GM12878 (cell line): Measurements from ENCODE around the gene SLC13A3.

Source experiments
- BCL11A ChIP-seq: IDR thresholded peaks from 2 replicates; pipeline ENCODE4 v1.6.1; 2011; ENCODE audit warnings: low read depth, low read length
- EZH2 ChIP-seq: IDR thresholded peaks from 2 replicates; pipeline ENCODE4 v1.6.1; 2012; ENCODE audit warnings: low read depth, mild to moderate bottlenecking, control low read depth, inconsistent platforms, low read length, borderline replicate concordance; ENCODE audit not compliant: control insufficient read depth
- PML ChIP-seq: IDR thresholded peaks from 2 replicates; pipeline ENCODE4 v1.6.1; 2012; ENCODE audit warnings: low read length, inconsistent platforms
- POLR2A ChIP-seq: IDR thresholded peaks from 2 replicates; pipeline ENCODE4 v1.6.1; 2011; ENCODE audit warnings: low read depth, mild to moderate bottlenecking, low read length
- POLR2AphosphoS5 ChIP-seq: IDR thresholded peaks from 2 replicates; pipeline ENCODE4 v1.6.1; 2011; ENCODE audit warnings: mild to moderate bottlenecking, low read length, inconsistent platforms
- SUZ12 ChIP-seq: fragments of 200-600 bp; sonication (generic); IDR thresholded peaks from one replicate; pipeline ENCODE4 v1.6.1; 2018; ENCODE audit warnings: antibody characterized with exemption, mild to moderate bottlenecking; ENCODE audit not compliant: unreplicated experiment
- TCF12 ChIP-seq: IDR thresholded peaks from 2 replicates; pipeline ENCODE4 v1.6.1; 2011; ENCODE audit warnings: low read depth, mild to moderate bottlenecking, low read length
- ZZZ3 ChIP-seq: IDR thresholded peaks from 2 replicates; pipeline ENCODE4 v1.6.1; 2011; ENCODE audit warnings: low read depth; ENCODE audit not compliant: control insufficient read depth, insufficient read length
- TF ChIP-seq, protein P1 (sequence below): IDR thresholded peaks from 2 replicates; pipeline ENCODE4 v1.6.1; 2012; ENCODE audit warnings: low read depth, low read length, improper control_type of control experiment
- TF ChIP-seq, protein P2 (sequence below): IDR thresholded peaks from 2 replicates; pipeline ENCODE4 v1.6.1; 2012; ENCODE audit warnings: low read length, inconsistent platforms

DNA sequence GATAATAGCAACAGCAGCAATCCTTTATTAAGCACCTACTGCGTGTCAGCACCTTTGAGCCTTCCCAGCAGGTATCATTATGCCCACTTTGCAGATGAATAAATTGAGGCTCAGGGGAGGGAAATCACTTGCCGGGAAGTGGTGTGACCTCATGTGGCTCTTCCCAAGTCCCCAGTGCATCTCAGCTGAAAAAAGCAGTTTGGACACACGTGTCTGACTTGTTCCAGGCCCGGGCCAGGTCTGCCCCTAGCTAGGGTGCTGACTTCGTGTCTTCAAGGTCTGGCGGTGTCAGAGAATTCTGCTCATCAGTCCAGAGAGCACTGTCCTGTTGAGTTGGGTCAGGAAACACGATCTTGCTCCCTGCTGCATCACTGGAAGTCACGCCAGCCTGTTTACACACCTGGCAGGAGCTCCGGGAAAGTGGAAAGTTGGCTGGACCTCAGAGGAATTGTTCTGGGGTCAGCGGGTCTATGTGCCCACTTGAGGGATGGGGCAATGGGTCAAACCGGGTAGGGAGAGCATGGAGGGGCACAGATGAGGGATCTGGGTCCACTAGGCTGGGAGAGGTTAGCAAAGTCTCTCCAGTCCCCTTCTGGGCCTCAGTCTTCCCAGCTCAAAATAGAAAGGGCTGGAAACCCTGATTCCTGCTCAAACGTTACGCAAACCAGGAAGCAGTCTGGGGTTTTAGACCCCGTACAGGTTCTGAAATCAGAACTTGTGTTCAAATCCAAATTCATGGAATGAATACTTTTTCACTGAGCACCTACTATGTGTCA lies 10.5 kb downstream of the SLC13A3 start:
- TF ChIP-seq ZZZ3 (no peak), TCF12 (no peak), POLR2A (no peak), BCL11A (no peak), EZH2 (no peak), SUZ12 (no peak), POLR2AphosphoS5 (no peak), PML (no peak)
- TF ChIP-seq, protein P1, sequence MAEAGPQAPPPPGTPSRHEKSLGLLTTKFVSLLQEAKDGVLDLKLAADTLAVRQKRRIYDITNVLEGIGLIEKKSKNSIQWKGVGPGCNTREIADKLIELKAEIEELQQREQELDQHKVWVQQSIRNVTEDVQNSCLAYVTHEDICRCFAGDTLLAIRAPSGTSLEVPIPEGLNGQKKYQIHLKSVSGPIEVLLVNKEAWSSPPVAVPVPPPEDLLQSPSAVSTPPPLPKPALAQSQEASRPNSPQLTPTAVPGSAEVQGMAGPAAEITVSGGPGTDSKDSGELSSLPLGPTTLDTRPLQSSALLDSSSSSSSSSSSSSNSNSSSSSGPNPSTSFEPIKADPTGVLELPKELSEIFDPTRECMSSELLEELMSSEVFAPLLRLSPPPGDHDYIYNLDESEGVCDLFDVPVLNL, result no peak
- TF ChIP-seq, protein P2, sequence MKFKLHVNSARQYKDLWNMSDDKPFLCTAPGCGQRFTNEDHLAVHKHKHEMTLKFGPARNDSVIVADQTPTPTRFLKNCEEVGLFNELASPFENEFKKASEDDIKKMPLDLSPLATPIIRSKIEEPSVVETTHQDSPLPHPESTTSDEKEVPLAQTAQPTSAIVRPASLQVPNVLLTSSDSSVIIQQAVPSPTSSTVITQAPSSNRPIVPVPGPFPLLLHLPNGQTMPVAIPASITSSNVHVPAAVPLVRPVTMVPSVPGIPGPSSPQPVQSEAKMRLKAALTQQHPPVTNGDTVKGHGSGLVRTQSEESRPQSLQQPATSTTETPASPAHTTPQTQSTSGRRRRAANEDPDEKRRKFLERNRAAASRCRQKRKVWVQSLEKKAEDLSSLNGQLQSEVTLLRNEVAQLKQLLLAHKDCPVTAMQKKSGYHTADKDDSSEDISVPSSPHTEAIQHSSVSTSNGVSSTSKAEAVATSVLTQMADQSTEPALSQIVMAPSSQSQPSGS, result no peak
